Vagina (tissue), 2 donors: ENCODE results near the gene ANKRD22.

Experiments
- POLR2AphosphoS5 ChIP-seq, 2 donors: sonication (generic); formaldehyde crosslinking; IDR thresholded peaks; one replicate each; pipeline ENCODE4 v1.9.0; 2017; ENCODE audit warnings: antibody characterized with exemption in 2 of 2, mild to moderate bottlenecking in 2 of 2, low read depth in 1 of 2; ENCODE audit not compliant: insufficient read depth in 1 of 2
- TF ChIP-seq, protein P1 (sequence below), 3 experiments: fragments of 450-650 bp in 2 of 3; fragments of 200-600 bp in 1 of 3; sonication (generic) in 1 of 3; IDR thresholded peaks; one replicate each; pipeline ENCODE4 v1.5.1; 2017 to 2019; ENCODE audit warnings: antibody characterized with exemption in 3 of 3, mild to moderate bottlenecking in 2 of 3, moderate library complexity in 2 of 3

DNA sequence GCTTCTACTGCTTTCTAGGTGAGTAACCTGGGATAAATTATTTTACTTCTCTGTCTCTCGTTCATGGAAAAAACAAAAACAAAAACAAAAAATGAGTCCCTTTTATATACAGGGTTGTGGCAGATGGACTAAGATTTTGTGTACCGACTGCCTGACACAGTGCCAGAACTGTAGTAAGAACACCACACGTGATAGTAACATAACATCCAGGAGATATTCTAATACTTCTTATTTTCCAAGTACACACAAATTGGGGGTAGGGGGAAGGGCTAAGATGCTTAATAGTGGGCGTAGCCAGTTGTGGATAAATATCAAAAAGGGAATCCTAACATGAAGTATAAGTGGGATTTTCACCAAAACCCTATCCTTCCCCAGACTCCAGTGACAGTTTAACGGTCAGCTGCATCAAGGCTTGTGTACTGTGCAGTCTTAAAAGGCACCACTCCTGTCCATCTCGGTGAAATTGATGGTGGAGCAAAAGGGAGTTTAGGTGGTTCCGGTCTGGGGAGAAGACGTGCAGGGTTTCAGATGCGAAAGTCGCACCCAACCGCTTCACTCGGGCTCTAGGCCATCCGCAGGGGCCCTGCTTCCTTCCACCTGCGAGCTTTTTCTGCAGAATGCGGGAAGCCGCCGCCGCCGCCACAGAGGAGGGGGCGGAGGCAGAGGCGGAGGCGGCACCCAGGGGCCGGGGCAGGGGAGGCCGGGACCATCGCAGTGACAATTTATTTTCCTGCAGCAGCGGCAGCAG, 28.1 kb upstream of the ANKRD22 start, which contains the start of gene STAMBPL1:
- TF ChIP-seq, protein P1, sequence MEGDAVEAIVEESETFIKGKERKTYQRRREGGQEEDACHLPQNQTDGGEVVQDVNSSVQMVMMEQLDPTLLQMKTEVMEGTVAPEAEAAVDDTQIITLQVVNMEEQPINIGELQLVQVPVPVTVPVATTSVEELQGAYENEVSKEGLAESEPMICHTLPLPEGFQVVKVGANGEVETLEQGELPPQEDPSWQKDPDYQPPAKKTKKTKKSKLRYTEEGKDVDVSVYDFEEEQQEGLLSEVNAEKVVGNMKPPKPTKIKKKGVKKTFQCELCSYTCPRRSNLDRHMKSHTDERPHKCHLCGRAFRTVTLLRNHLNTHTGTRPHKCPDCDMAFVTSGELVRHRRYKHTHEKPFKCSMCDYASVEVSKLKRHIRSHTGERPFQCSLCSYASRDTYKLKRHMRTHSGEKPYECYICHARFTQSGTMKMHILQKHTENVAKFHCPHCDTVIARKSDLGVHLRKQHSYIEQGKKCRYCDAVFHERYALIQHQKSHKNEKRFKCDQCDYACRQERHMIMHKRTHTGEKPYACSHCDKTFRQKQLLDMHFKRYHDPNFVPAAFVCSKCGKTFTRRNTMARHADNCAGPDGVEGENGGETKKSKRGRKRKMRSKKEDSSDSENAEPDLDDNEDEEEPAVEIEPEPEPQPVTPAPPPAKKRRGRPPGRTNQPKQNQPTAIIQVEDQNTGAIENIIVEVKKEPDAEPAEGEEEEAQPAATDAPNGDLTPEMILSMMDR (IDR thresholded peaks at IDR 0.05): no peak
- TF ChIP-seq POLR2AphosphoS5 (IDR thresholded peaks at IDR 0.05; ENCODE audit: insufficient read depth in 1 of 2, low read depth in 1 of 2): no peak
